Measurements from ENCODE around the gene NETO1.

The NETO1 gene

GRCh38 chr18:72738136-72738535 lies 129.7 kb downstream of the NETO1 start:
- Histone ChIP-seq H3K4me1 (ENCODE audit: insufficient read depth, poor library complexity, severe bottlenecking) (no peaks in the 10 kb centered on the region), H3K4me3 (ENCODE audit: severe bottlenecking) (no peak overlapping the region), H3K9me3 (ENCODE audit: severe bottlenecking) (no peaks in the 10 kb centered on the region), H3K36me3 (ENCODE audit: low read depth) (no peaks in the 10 kb centered on the region), H3K27me3 (ENCODE audit: insufficient read depth, poor library complexity, severe bottlenecking) (no peaks in the 10 kb centered on the region), H3K27ac (ENCODE audit: poor library complexity, severe bottlenecking) (no peak overlapping the region)
- DNase-seq (ENCODE audit: low spot score) (no peak), ATAC-seq (ENCODE audit: low read depth) (no peak)
- TF ChIP-seq CTCF (IDR thresholded peaks at IDR 0.05; ENCODE audit: poor library complexity, severe bottlenecking) = no peak

- Histone ChIP-seq H3K9me3 (ENCODE audit: severe bottlenecking) (no peaks in the 10 kb centered on the region), H3K36me3 (ENCODE audit: low read depth) (no peaks in the 10 kb centered on the region), H3K4me3 (ENCODE audit: severe bottlenecking) (no peak overlapping the region), H3K27ac (ENCODE audit: poor library complexity, severe bottlenecking) (no peak overlapping the region), H3K27me3 (ENCODE audit: insufficient read depth, poor library complexity, severe bottlenecking) (no peaks in the 10 kb centered on the region), H3K4me1 (ENCODE audit: insufficient read depth, poor library complexity, severe bottlenecking) (peaks cover 7% of the 10 kb centered on the region)
- peak; percentile 78 for ATAC-seq (ENCODE audit: low read depth)
- TF ChIP-seq CTCF (IDR thresholded peaks at IDR 0.05; ENCODE audit: poor library complexity, severe bottlenecking) = no peak
- no peak for DNase-seq (ENCODE audit: low spot score)
Measured at GRCh38 chr18:72727776-72728175, 140.0 kb downstream of the NETO1 start.

GRCh38 chr18:72727038-72727655 lies 140.6 kb downstream of the NETO1 start:
- no peak overlapping the region for H3K4me3 ChIP-seq (ENCODE audit: severe bottlenecking)
- peaks cover 7% of the 10 kb centered on the region for H3K4me1 ChIP-seq (ENCODE audit: insufficient read depth, poor library complexity, severe bottlenecking)
- no peaks in the 10 kb centered on the region for H3K9me3 ChIP-seq (ENCODE audit: severe bottlenecking)
- TF ChIP-seq CTCF (IDR thresholded peaks at IDR 0.05; ENCODE audit: poor library complexity, severe bottlenecking) = no peak
- DNase-seq (ENCODE audit: low spot score) (no peak), ATAC-seq (ENCODE audit: low read depth) (peak; percentile 59)
- no peak overlapping the region for H3K27ac ChIP-seq (ENCODE audit: poor library complexity, severe bottlenecking)
- H3K36me3 ChIP-seq (ENCODE audit: low read depth) = no peaks in the 10 kb centered on the region
- no peaks in the 10 kb centered on the region for H3K27me3 ChIP-seq (ENCODE audit: insufficient read depth, poor library complexity, severe bottlenecking)

- Histone ChIP-seq H3K36me3 (ENCODE audit: low read depth) (no peaks in the 10 kb centered on the region), H3K9me3 (ENCODE audit: severe bottlenecking) (no peaks in the 10 kb centered on the region), H3K27ac (ENCODE audit: poor library complexity, severe bottlenecking) (no peak overlapping the region), H3K27me3 (ENCODE audit: insufficient read depth, poor library complexity, severe bottlenecking) (no peaks in the 10 kb centered on the region), H3K4me3 (ENCODE audit: severe bottlenecking) (no peak overlapping the region), H3K4me1 (ENCODE audit: insufficient read depth, poor library complexity, severe bottlenecking) (peaks cover 7% of the 10 kb centered on the region)
- DNase-seq (ENCODE audit: low spot score) (no peak), ATAC-seq (ENCODE audit: low read depth) (no peak)
- no peak for TF ChIP-seq CTCF (IDR thresholded peaks at IDR 0.05; ENCODE audit: poor library complexity, severe bottlenecking)
Measured at GRCh38 chr18:72726201-72726600, 141.6 kb downstream of the NETO1 start.

GRCh38 chr18:72721330-72721729 lies 146.5 kb downstream of the NETO1 start:
- no peaks in the 10 kb centered on the region for H3K9me3 ChIP-seq (ENCODE audit: severe bottlenecking)
- TF ChIP-seq CTCF (IDR thresholded peaks at IDR 0.05; ENCODE audit: poor library complexity, severe bottlenecking) = no peak
- no peaks in the 10 kb centered on the region for H3K36me3 ChIP-seq (ENCODE audit: low read depth)
- H3K27me3 ChIP-seq (ENCODE audit: insufficient read depth, poor library complexity, severe bottlenecking) = no peaks in the 10 kb centered on the region
- no peak for DNase-seq (ENCODE audit: low spot score)
- H3K4me3 ChIP-seq (ENCODE audit: severe bottlenecking) = no peak overlapping the region
- ATAC-seq (ENCODE audit: low read depth) = no peak
- no peak overlapping the region for H3K27ac ChIP-seq (ENCODE audit: poor library complexity, severe bottlenecking)
- no peaks in the 10 kb centered on the region for H3K4me1 ChIP-seq (ENCODE audit: insufficient read depth, poor library complexity, severe bottlenecking)
